SKM-1 treated with dmso at 0.1 percent for 144 hours (cell line): ENCODE results near the gene DOCK6.

Source experiments
- DNase-seq: peaks from one replicate; lab custom pipeline; 2025; ENCODE audit not compliant: unreplicated experiment; lab: John Stamatoyannopoulos, UW

Gene DOCK6

DNA sequence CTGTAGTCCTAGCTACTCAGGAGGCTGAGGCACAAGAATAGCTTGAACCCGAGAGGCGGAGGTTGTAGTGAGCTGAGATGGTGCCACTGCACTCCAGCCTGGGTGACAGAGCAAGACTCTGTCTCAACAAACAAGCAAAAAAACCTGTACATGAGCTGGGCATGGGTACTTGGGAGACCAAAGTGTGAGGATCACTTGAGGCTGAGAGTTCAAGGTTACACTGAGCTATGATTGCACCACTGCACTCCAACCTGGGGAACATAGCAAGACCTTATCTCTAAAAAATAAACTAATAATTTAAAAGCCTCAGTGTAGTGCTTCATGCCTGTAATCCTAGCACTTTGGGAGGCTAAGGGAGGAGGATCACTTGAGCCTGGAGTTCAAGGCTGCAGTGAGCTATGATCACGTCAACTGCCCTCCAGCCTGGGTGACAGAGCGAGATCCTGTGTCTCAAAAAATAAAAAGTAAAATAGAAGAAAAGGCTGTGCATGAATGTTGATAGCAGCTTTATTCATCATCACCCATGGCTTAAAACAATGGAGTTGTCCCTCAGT, 12.3 kb upstream of the DOCK6 start:
- DNase-seq: no peak

DNA sequence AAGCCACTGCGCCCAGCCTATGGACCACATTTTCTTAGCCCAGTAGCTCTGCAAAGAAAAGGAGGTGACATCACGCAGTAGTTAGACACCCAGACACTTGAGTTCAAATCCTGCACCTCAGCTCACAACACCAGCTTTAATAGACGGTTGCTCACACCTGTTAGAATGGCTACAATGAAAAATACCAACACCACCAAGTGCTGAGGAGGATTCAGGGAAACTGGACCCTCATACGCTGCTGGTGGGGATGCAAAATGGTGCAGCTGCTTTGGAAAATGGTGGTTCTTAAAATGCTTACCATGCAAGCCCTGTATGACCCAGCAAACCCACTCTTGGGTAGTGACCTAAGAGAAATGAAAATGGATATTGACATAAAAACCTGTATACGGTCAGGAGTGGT, 11.7 kb upstream of the DOCK6 start:
- no peak for DNase-seq

DNA sequence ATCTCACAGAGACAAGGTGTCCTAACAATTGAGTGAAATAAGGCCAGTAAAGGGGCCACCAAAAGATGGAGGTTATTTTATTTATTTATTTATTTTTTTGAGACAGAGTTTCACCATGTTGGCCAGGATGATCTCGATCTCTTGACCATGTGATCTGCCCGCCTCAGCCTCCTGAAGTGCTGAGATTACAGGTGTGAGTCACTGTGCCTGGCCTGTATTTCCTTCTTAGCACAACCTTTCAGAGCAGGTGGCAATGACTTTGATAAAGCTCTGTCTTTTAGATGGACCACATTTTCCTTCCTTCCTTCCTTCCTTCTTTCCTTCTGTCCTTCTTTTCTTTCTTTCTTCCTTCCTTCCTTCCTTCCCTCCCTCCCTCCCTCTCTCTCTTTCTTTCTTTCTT, 11.0 kb upstream of the DOCK6 start:
- DNase-seq: no peak

DNA sequence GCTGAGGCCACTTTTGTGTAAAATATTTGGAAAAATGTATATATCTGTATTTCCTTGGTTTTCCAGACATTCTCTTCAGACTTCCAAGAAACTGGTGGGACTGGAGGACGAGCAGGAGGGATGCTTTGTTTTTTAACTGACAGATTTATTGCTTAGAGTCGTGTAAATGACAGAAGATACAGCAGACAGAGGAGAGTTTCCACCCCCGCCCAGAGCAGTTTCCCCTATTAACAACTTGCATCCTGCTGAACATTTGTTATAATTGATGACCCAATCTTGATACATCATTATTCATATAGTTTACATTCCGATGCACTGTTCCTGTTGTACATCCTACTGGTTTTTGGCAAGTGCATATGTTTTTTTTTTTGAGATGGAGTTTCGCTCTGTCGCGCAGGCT, 7.1 kb upstream of the DOCK6 start:
- DNase-seq: no peak

DNA sequence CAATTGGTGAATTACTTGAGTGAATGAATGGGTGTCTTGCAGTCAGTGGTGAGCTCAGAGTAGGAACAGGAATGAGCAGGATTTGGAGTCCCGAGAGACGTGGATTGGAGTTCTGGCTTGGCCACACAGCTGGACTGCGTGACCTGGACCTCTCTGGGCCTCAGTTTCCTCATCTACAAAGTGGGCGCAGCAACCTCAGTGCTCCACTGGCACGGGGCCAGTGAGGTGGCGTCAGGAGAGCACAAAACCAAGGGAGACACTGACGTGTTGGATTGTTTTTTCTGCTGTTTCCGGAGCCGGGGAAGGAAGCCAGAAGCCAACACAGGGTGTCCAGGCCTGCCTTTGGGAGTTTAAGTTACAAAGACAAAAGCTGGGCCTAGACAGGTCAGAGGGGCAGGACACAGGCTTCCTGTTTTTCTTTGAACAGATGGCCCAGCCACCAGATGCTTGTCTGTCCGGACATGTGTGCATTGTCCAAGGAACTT, 6.5 kb upstream of the DOCK6 start:
- DNase-seq: no peak

DNA sequence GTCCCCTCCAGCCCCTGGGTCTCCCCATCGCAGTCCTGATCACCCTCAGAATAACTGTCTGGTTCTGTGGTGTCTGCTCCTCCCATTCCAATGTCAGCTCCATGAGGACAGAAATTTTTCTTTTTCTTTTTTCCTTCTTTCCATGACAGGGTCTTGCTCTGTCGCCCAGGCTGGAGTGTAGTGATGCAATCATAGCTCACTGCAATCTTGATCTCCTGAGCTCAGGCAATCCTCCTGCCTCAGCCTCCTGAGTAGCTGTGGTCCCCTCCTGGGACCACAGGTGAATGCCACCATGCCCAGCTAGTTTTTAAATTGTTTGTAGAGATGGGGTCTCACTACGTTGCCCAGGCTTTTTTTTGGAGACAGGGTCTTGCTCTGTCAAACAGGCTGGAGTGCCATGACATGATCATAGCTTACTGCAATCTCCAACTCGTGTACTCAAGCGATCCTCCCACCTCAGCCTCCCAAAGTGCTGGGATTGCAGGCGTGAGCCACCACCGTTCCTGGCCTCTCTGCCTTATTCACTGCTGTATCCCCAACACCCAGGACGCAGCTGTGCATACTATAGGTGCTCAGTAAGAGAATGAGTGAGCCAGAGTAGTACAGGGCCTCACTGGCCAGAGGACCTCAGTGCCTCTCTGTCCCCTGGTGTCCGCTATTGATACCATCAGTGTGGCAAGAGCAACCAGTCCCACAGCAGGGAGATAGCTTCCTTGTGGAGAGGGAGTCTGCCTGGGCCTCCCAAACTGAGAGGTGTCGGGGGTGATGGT, 5.2 kb upstream of the DOCK6 start:
- DNase-seq: no peak

DNA sequence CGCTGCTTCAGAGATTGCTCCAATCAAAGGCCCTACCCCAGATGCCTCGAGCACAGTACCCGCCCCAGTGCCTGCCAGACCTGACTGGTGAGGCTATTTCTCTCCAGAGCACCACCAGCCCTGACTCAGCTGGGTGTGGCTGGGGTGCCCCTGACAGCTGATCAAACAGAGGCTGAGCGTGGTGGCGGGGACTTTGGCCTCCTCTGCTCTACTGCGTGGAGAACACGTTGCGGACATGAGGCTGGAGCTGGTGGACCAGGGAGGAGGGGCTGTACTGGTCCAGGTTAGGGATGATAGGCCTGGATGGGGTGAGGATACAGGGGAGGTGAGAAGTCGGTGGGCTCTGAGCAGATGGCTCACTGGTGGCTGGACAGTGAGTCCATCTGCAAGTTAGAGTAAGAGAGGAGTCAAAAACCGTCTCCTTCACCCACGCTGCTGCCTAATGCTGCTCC, 3.5 kb upstream of the DOCK6 start:
- DNase-seq: no peak

DNA sequence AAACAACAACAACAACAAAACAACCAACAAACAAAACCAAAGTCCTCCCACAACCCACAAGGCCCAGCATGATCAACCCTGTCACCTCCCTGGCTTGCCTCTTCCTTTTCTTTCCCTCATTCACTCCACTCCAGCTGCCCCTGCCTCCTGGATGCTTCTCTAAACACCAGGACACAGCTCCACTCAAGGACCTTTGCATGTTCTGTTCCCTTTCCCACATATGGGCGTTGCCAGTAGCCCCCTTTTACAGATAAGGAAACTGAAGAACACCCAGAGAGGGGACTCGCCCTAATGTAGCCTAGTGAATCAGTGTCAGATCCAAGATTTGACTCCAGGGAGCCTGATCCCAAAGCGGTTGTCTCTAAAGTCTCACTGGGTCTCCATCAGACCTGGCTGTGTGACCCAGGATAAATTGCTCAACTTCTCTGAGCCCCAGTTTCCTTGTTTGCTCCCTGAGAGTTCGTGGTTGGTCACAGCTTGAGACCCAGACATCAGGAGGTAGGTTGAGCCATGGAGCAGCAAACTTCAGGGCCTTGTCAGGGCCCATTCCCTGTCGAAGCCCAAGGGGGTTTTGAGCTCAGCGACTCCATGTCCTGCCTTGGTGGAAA, 3.0 kb upstream of the DOCK6 start:
- DNase-seq: no peak

DNA sequence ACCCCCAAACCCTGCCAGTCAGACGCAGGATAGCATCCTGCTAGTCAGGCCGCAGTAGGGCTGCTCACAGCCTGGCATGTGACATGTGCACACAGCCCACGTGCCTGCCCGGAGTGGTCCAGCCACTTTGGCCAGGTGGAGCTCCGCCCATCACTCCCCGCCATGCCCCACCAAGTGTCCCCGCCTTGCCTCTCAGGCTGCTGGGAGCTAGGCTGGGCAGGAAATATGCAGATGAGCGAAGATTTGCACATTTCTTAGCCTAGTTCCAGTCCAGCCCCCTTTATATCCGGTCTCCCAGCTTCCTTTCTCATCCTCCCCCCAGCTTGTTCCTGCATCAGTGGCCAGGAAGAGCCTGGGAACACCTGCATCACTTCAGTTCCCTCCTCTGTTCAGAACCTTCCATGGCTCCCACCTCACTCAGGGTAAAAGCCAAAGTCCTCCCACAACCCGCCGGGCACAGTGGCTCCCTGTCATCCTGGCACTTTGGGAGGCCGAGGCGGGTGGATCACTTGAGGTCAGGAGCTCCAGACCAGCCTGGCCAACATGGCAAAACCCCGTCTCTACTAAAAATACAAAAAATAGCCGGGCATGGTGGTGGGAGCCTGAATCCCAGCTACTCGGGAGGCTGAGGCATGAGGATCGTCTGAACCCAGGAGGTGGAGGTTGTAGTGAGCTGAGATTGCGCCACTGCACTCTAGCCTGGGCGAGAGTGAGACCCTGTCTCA, 2.3 kb upstream of the DOCK6 start:
- no peak for DNase-seq

DNA sequence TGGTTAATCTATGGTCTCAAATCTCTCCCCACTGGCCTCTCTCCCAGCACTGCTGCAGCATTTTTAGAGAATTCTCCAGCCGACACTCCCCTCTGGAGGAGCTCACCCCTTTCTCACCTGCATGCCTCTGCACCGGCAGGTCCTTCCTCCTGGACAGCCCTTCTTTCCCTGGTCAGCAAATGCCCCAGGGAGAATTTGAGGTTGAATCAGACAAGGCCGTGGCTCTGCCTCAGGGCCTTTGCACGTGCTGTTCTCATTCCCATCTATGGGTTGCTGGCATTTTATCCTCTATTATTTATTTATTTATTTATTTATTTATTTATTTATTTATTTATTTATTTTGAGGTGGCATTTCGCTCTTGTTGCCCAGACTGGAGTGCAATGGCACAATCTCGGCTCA, 1.4 kb upstream of the DOCK6 start:
- DNase-seq: no peak

DNA sequence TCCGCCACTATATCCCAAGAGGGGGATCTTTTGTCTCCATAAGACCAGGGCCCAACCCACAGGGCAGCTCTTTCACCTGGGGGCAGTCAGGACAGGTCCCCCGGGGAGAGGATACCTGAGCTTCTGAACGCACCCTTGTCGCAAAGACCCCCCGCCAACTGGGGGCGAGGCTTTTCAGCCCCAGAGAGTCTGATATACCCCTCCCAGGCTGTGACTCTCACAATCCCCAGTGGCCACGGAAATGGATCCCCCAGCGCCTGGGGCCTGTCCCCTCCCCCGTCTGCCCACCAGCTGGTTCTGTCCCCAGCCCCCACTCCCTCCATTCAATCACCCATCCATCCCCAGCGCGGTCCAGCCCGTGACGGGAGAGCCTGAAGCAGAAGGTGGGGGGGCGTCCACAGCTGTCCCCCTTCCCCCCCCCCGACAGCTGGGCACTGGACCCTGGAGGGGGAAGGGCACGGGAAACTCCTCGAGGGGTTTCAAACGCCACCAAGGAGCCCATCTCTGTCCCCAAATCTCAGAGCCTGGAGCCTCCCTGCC, 823 bp downstream of the DOCK6 start:
- DNase-seq: no peak

DNA sequence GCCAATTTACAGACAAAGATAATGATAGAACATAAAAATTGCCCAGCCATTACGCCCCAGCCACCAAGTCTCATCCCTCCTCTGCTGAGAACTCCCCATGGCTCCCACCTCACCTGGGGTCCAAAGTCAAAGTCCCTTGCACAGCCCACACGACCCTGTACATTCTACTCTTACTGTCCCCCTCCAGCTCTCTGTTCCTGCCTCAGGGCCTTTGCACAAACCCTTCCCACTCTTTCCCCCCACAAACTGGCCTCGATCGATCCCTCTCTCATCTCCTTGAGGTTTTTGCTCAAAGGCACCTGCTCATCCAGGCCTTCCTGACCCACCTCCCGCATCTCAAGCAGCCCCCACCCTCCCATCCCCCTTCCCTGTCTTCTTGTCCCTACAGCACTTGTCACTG, 1.3 kb downstream of the DOCK6 start:
- DNase-seq: no peak

DNA sequence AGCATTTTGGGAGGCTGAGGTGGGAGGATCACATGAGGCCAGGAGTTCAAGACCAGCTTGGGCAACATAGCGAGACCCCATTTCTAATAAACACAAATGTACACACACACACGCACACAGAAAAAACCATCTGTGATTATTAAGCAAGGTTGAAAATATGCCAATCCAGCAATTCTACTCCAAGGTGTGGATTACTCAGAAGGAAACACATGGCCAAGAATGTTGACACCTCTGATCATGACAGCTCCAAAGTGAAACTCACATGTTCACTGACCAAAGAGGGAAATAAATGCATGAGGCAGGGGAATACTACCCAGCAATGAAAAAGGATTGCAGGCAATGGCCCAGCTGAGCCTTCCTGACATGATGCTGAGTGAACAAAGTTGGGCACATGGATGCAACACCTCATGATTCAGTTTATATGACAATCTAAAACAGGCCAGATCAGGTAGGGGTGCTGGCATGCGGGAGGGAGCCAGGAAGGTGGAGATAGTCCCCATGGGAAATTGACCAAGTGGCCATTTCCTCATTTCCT, 4.4 kb downstream of the DOCK6 start:
- no peak for DNase-seq

DNA sequence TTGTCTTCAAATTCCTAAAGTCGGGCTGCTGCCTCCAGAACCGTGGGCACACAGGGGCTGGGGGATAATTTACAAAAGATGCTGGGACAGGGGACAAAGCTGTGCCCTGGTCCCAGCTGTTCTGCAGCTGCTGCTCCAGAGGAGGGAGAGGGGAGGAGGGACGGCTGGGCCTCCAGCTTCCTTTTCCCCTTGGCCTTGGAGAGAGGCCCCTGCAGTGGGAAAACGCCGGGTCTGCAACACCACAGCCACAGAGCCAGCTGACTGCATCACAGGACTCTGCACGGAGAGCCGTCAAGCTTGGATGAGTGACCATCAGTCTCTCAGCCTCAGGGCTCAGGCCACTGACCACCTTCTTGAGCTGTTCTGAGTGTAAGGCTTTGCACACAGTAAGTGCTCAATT, 6.1 kb downstream of the DOCK6 start:
- no peak for DNase-seq

DNA sequence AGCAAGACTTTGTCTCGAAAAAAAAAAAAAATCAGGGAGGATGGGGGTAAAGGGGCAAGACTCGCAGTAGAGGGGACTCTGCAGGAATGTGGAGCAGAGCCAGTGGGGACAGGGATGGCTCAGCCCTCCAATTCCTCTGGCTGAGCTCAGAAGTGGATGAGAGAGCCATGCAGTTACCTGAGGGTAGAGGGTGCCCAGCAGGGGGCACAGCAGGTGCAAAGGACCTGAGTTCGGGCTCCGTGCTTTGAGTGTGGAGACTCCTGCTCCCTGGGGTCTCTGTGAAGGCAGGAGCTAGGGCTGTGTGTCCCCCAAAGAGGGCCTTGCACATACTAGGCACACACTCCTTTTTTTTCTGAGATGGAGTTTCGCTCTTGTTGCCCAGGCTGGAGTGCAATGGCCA, 7.7 kb downstream of the DOCK6 start:
- no peak for DNase-seq

DNA sequence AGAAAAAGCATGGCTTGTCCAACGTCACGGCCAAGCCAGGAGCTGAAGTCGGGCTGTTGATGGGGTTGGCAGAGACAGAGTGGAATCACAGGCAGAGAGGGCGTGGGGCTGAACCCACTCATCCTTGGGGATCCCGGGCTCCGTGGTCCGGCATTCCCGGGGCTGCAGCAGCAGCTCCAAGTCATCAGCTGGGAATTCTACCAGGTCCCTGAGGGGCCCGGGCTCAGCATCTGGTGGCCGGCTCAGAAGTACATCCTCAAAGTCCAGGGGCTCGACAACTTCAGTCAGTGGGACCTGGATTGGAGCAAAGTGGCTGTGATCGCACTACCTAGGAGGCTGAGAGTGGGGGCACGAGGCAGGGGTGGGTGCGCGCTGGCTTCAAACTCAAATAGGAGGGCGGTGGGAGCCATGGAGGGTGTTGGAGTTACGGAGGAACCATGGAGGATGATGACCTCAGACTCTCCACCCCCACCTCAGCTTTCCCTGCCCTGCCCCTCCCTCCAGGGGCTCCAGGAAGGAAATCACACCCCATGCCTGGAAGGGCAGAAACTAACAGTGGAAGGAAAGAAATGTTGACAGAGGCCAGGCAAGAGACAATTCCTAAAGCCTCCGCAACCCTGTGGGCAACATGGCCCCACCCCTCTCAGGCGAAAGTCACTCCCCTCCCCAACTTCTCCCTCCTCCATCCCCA, 9.5 kb downstream of the DOCK6 start:
- DNase-seq: no peak

DNA sequence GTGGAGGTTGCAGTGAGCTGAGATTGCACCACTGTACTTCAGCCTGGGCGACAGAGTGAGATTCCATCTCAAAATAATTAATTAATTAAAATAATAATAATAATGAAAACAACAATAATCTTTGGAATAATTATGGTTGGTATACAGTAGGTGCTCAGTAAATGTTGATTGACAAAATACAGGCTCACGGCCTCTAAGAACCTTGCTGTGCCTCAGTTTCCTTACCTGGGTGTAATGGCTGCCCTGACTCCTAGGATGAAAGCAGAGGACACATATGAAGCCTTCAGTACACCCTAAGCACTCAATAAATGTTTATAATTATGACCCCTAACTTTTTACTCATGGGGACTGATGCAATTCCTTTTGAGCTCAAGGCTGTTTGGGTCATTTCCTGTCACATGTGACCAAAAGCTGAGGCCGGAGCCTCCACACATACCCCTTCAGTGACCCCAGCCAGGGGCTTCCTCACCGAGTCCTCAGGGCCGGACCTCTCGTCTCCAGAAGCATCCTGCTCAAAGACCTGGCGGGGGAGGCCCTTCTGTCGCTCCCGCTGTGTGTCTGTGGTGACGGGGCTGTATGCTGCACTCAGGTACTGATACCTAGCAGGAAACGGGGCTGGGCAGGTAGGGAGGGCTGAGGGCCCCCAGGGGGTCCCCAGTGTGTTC, 10.5 kb downstream of the DOCK6 start:
- DNase-seq: no peak

DNA sequence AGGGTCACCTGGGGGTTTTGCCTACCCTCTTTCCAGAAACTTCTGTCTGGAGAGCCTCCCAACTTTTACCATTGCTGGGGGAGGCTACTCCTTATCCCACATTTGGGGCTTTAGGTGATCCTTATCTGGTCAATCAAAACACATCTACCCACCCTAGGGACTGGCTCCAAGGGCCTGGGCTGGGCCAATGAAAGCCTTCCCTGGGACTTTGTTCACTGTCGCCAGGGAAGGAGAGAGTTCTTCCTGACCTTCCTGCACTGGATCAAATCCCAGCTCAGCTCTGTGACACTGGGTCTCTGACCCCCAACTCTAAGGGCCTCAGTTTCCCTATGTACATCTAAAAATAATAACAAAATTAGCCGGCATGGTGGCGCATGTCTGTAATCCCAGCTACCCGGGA, 11.1 kb downstream of the DOCK6 start:
- DNase-seq: no peak

DNA sequence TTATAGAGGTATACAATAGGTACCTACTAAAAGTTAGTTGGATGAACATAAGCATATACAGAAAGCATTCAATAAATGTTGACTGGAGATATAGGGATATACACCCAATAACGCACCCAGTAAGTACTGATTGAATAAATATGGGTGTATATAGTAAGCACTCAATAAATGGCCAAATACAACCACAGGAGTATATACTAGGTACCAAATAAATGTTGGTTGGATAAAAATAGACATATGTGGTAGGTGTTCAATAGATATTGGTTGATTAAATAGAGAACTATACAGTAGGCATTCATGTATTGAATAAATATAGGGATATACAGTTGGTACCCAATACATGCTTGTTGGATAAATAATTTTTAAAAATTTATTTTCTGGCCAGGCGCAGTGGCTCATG, 13.5 kb downstream of the DOCK6 start:
- DNase-seq: no peak

DNA sequence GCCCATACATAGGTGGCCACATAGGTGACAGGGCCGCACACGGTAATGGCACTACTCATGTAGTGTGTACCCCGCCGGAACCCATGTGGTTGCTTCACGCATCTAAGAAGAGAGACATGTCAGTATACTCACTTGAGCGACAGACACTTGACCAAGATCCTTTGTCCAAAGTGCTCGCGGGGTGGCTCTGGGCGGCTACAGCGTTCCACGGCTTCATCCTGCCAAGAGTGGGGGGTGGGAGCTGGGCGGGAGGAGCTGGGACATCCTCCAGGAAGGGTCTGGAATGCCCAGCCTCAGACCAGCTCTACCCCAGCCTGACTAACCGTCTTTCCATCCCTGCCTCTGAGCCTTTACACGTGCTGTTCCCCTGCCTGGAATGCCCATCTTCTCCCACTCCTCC, 14.4 kb downstream of the DOCK6 start:
- no peak for DNase-seq
